Osteocyte (in vitro differentiated cells): Measurements from ENCODE around the gene DHX38. TPM values are rescaled to one million over a fixed set of nuclear protein-coding genes. Genes with fewer than 3 reads are reported as not detected.

Experiments used
- DNase-seq: peaks from one replicate; pipeline ENCODE4 v3.0.0; 2021; ENCODE audit warnings: mixed read lengths; ENCODE audit not compliant: unreplicated experiment; ENCODE audit errors: extremely low spot score
- H3K27ac Mint-ChIP-seq: one replicate; pipeline ENCODE4 v1.8.0; 2021; ENCODE audit warnings: mild to moderate bottlenecking, mixed read lengths; ENCODE audit not compliant: unreplicated experiment
- H3K27me3 Mint-ChIP-seq: one replicate; pipeline ENCODE4 v1.8.0; 2021; ENCODE audit warnings: mixed read lengths; ENCODE audit not compliant: unreplicated experiment
- H3K36me3 Mint-ChIP-seq: one replicate; pipeline ENCODE4 v1.8.0; 2021; ENCODE audit warnings: mixed read lengths; ENCODE audit not compliant: unreplicated experiment
- H3K4me1 Mint-ChIP-seq: one replicate; pipeline ENCODE4 v1.8.0; 2021; ENCODE audit warnings: mixed read lengths; ENCODE audit not compliant: unreplicated experiment
- H3K4me3 Mint-ChIP-seq: one replicate; pipeline ENCODE4 v1.8.0; 2021; ENCODE audit warnings: mild to moderate bottlenecking, moderate library complexity, mixed read lengths; ENCODE audit not compliant: unreplicated experiment
- H3K9me3 Mint-ChIP-seq: one replicate; pipeline ENCODE4 v1.8.0; 2021; ENCODE audit warnings: mixed read lengths; ENCODE audit not compliant: unreplicated experiment
- total RNA-seq: library from RNA; stranded (reverse); gene quantifications from 2 replicates; pipeline ENCODE4 v1.2.1, GENCODE V29; 2021
- TF ChIP-seq, protein P1 (sequence below): fragments of 200-600 bp; sonication (generic); IDR thresholded peaks from 2 replicates; pipeline ENCODE4 v1.5.0; 2021; ENCODE audit warnings: antibody characterized with exemption, mild to moderate bottlenecking, moderate library complexity

Gene DHX38
- total RNA-seq, 1 donor from 2014 or later: 59.3 TPM

DNA sequence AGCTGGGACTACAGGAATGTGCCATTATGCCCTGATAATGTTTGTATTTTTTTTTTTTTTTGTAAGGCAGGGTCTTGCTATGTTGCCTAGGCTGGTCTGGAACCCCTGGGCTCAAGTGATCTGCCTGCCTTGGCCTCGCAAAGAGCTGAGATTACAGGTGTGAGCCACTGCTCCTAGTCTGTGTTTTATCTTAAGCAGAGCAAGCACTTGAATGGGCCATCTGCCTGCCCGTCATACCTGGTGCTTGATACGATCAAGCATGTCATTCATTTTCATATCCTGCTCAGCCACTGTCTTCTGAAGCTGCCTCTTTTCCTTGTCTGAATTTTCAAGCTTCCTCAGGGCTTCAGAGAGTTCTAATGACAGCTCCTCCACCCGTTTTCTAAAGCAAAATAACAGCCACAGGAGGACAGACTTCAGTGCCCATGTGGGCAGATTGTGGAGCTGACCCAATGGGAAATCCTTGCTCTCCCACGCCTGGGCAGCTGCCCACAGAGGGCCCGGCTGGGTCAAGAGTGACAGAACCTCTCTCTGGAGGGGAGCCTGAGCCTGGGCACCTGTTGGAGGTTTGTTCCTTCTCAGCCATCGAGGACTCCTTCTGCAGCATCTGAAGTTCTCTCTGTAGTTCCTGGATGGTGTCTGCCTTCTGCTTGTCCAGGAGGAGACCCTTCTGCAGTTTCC is 36.5 kb downstream of the DHX38 start:
- Mint-ChIP-seq H3K9me3 (no peaks in the 10 kb centered on the region), H3K36me3 (peaks cover 3% of the 10 kb centered on the region), H3K4me3 (no peak overlapping the region), H3K4me1 (peaks cover 2% of the 10 kb centered on the region), H3K27me3 (peaks cover 7% of the 10 kb centered on the region), H3K27ac (no peak overlapping the region)
- TF ChIP-seq, protein P1, sequence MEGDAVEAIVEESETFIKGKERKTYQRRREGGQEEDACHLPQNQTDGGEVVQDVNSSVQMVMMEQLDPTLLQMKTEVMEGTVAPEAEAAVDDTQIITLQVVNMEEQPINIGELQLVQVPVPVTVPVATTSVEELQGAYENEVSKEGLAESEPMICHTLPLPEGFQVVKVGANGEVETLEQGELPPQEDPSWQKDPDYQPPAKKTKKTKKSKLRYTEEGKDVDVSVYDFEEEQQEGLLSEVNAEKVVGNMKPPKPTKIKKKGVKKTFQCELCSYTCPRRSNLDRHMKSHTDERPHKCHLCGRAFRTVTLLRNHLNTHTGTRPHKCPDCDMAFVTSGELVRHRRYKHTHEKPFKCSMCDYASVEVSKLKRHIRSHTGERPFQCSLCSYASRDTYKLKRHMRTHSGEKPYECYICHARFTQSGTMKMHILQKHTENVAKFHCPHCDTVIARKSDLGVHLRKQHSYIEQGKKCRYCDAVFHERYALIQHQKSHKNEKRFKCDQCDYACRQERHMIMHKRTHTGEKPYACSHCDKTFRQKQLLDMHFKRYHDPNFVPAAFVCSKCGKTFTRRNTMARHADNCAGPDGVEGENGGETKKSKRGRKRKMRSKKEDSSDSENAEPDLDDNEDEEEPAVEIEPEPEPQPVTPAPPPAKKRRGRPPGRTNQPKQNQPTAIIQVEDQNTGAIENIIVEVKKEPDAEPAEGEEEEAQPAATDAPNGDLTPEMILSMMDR: no peak
- no peak for DNase-seq

DNA sequence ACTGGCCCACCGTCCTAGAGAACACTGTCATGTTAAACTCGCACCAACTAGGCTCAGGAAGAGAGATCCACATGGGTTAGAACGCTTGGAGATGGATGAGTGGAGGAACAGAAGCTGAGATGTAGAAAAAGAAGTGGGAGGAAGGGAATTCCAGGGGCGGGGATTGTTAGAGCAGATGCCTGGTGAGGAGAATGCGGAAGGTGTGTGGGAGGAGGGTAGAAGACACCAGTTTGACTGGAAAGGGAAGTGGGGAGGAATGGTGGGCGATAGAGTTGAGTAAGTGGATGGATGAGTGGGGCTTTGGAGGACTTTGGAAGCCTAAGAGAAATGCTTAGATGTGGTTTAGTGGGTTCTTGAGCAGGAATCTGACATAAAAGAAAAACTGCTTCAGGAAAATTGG is 37.4 kb downstream of the DHX38 start:
- TF ChIP-seq, protein P1: no peak
- Mint-ChIP-seq H3K9me3 (no peaks in the 10 kb centered on the region), H3K27me3 (peaks cover 7% of the 10 kb centered on the region), H3K27ac (no peak overlapping the region), H3K36me3 (peaks cover 3% of the 10 kb centered on the region), H3K4me1 (no peaks in the 10 kb centered on the region), H3K4me3 (no peak overlapping the region)
- DNase-seq: no peak

- TF ChIP-seq, protein P1: no peak
- peaks cover 3% of the 10 kb centered on the region for H3K36me3 Mint-ChIP-seq
- H3K27ac Mint-ChIP-seq: no peak overlapping the region
- no peaks in the 10 kb centered on the region for H3K9me3 Mint-ChIP-seq
- no peak overlapping the region for H3K4me3 Mint-ChIP-seq
- H3K4me1 Mint-ChIP-seq: no peaks in the 10 kb centered on the region
- peaks cover 7% of the 10 kb centered on the region for H3K27me3 Mint-ChIP-seq
- no peak for DNase-seq
Measured at GRCh38 chr16:72132726-72133125, 39.1 kb downstream of the DHX38 start.

- Mint-ChIP-seq H3K27me3 (peaks cover 7% of the 10 kb centered on the region), H3K4me1 (no peaks in the 10 kb centered on the region), H3K36me3 (no peaks in the 10 kb centered on the region), H3K9me3 (no peaks in the 10 kb centered on the region), H3K4me3 (no peak overlapping the region), H3K27ac (no peak overlapping the region)
- TF ChIP-seq, protein P1: no peak
- no peak for DNase-seq
Measured at GRCh38 chr16:72134507-72134906, 40.9 kb downstream of the DHX38 start.

DNA sequence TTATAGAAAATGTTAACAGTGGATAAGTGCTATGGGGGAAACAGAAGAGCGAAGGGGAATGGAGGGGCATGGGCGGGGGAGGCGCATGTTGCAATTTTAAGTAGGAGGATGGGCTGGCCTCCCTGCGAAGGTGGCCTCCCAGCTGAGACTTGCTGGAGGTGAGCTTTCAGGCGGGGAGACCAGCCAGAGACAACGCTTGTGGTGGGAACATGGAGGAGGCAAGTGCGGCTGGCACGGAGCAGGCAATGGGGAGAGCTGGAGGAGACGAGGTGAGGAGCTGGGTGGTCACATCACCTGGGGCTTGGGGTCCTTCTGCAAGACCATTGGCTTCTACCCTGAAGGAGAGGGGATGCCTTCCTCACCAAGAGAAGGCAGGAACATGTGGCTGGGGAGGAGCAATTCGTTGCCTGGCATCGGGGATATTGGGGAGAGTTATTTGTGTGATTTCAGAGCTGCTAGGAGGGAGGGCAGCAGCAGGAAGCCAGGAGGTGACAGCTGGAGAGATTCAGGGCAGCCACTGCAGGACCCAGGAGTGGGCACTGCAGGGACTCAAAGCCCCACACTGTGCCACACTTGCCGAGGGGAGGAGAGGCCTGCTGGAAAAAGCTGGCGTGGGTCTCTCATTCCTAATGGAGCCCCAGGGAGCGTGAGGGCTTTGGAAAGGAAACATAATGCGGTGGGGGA is 43.9 kb downstream of the DHX38 start:
- Mint-ChIP-seq H3K27ac (no peak overlapping the region), H3K4me3 (no peak overlapping the region), H3K36me3 (no peaks in the 10 kb centered on the region), H3K27me3 (no peaks in the 10 kb centered on the region), H3K4me1 (peaks cover 1% of the 10 kb centered on the region), H3K9me3 (peaks cover 8% of the 10 kb centered on the region)
- no peak for DNase-seq
- TF ChIP-seq, protein P1: no peak
